WTC11 (cell line): ENCODE measurements around the gene OVOL2. TPM values are rescaled to one million over a fixed set of nuclear protein-coding genes. Genes with fewer than 3 reads are reported as not detected.

Source experiments
- ATAC-seq: fragments of 200-7000 bp; cut with Tn5 transposase; 2 replicates; pipeline ENCODE4 v1.10.0; 2021; ENCODE audit warnings: mild to moderate bottlenecking, moderate library complexity
- CTCF ChIA-PET: fragments of 300-600 bp; sonication (Branson Sonifier 250); formaldehyde crosslinking; loops from one replicate; lab custom pipeline; 2021; ENCODE audit warnings: antibody characterized with exemption; lab: Charles Lee
- POLR2A ChIA-PET: fragments of 350-600 bp; sonication (Branson Sonifier 250); formaldehyde crosslinking; loops from one replicate; lab custom pipeline; 2021; ENCODE audit warnings: antibody characterized with exemption; lab: Charles Lee
- DNase-seq: peaks from one replicate; pipeline ENCODE4 v3.0.0; 2021; ENCODE audit warnings: low spot score
- H3K27ac Mint-ChIP-seq: 2 replicates; pipeline ENCODE4 v1.8.0; 2021; ENCODE audit warnings: mixed read lengths
- H3K27me3 Mint-ChIP-seq: 2 replicates; pipeline ENCODE4 v1.8.0; 2021; ENCODE audit warnings: low read depth, mild to moderate bottlenecking, moderate library complexity, mixed read lengths
- H3K36me3 Mint-ChIP-seq: 2 replicates; pipeline ENCODE4 v1.8.0; 2021; ENCODE audit warnings: mixed read lengths
- H3K4me1 Mint-ChIP-seq: 2 replicates; pipeline ENCODE4 v1.8.0; 2022; ENCODE audit warnings: mixed read lengths
- H3K4me3 Mint-ChIP-seq: 2 replicates; pipeline ENCODE4 v1.8.0; 2021; ENCODE audit warnings: mild to moderate bottlenecking, moderate library complexity, mixed read lengths
- H3K9me3 Mint-ChIP-seq: 2 replicates; pipeline ENCODE4 v1.8.0; 2021; ENCODE audit warnings: mixed read lengths
- ATF2 ChIP-seq: sonication (generic); formaldehyde crosslinking; IDR thresholded peaks from 2 replicates; pipeline ENCODE4 v1.8.1; 2022; ENCODE audit warnings: low read depth, missing genetic modification reagents, borderline replicate concordance
- CTCF ChIP-seq: fragments of 200-600 bp; IDR thresholded peaks from 2 replicates; pipeline ENCODE4 v1.8.0; 2022; ENCODE audit warnings: antibody characterized with exemption
- ELF4 ChIP-seq: sonication (generic); formaldehyde crosslinking; IDR thresholded peaks from 2 replicates; pipeline ENCODE4 v1.8.1; 2022; ENCODE audit warnings: low read depth, mild to moderate bottlenecking, moderate library complexity, missing genetic modification reagents
- EMX1 ChIP-seq: fragments of 250-450 bp; sonication (Bioruptor Pico); IDR thresholded peaks from 2 replicates; pipeline ENCODE4 v1.8.0; 2021; ENCODE audit warnings: mild to moderate bottlenecking
- ESRRA ChIP-seq: sonication (generic); formaldehyde crosslinking; IDR thresholded peaks from 2 replicates; pipeline ENCODE4 v1.8.1; 2022; ENCODE audit warnings: mild to moderate bottlenecking, missing genetic modification reagents, borderline replicate concordance
- GRHL2 ChIP-seq: fragments of 250-450 bp; sonication (Bioruptor Pico); IDR thresholded peaks from 2 replicates; pipeline ENCODE4 v1.8.0; 2022; ENCODE audit warnings: mild to moderate bottlenecking, moderate library complexity; ENCODE audit not compliant: insufficient replicate concordance, severe bottlenecking
- HMGXB4 ChIP-seq: sonication (generic); formaldehyde crosslinking; IDR thresholded peaks from 2 replicates; pipeline ENCODE4 v1.8.1; 2023; ENCODE audit warnings: mild to moderate bottlenecking, moderate library complexity, missing genetic modification reagents
- NFYB ChIP-seq: sonication (generic); formaldehyde crosslinking; conservative IDR thresholded peaks from 2 replicates; pipeline ENCODE4 v1.8.0; 2022; ENCODE audit warnings: low read depth, missing genetic modification reagents
- NR1H2 ChIP-seq: sonication (generic); formaldehyde crosslinking; IDR thresholded peaks from 2 replicates; pipeline ENCODE4 v1.9.0; 2021; ENCODE audit warnings: mild to moderate bottlenecking, moderate library complexity, missing genetic modification reagents
- NR3C1 ChIP-seq: sonication (generic); formaldehyde crosslinking; conservative IDR thresholded peaks from 2 replicates; pipeline ENCODE4 v1.8.1; 2023; ENCODE audit warnings: low read depth, mild to moderate bottlenecking, missing genetic modification reagents
- PREB ChIP-seq: sonication (generic); formaldehyde crosslinking; IDR thresholded peaks from 2 replicates; pipeline ENCODE4 v1.8.1; 2022; ENCODE audit warnings: mild to moderate bottlenecking, missing genetic modification reagents, moderate library complexity, borderline replicate concordance
- SOX15 ChIP-seq: fragments of 250-450 bp; sonication (Bioruptor Pico); IDR thresholded peaks from 2 replicates; pipeline ENCODE4 v1.9.0; 2021; ENCODE audit warnings: mild to moderate bottlenecking
- TCF7 ChIP-seq: sonication (generic); formaldehyde crosslinking; IDR thresholded peaks from 2 replicates; pipeline ENCODE4 v1.8.0; 2022; ENCODE audit warnings: mild to moderate bottlenecking, low read depth, missing genetic modification reagents, moderate library complexity
- TP53 ChIP-seq: sonication (generic); formaldehyde crosslinking; IDR thresholded peaks from 2 replicates; pipeline ENCODE4 v1.8.1; 2023; ENCODE audit warnings: mild to moderate bottlenecking, missing genetic modification reagents
- ZBTB21 ChIP-seq: sonication (generic); formaldehyde crosslinking; IDR thresholded peaks from 2 replicates; pipeline ENCODE4 v1.8.1; 2023; ENCODE audit warnings: mild to moderate bottlenecking, missing genetic modification reagents, borderline replicate concordance
- ZBTB43 ChIP-seq: sonication (generic); formaldehyde crosslinking; IDR thresholded peaks from 2 replicates; pipeline ENCODE4 v1.8.1; 2023; ENCODE audit warnings: mild to moderate bottlenecking, missing genetic modification reagents
- ZNF232 ChIP-seq: sonication (generic); formaldehyde crosslinking; IDR thresholded peaks from 2 replicates; pipeline ENCODE4 v1.8.0; 2022; ENCODE audit warnings: mild to moderate bottlenecking, missing genetic modification reagents
- ZNF317 ChIP-seq: sonication (generic); formaldehyde crosslinking; IDR thresholded peaks from 2 replicates; pipeline ENCODE4 v1.8.1; 2023; ENCODE audit warnings: low read depth, mild to moderate bottlenecking, moderate library complexity, missing genetic modification reagents, borderline replicate concordance
- ZNF671 ChIP-seq: fragments of 250-450 bp; sonication (Bioruptor Pico); IDR thresholded peaks from 2 replicates; pipeline ENCODE4 v1.8.0; 2021; ENCODE audit warnings: mild to moderate bottlenecking
- total RNA-seq: library from RNA; stranded (reverse); gene quantifications from 3 replicates; pipeline ENCODE4 v1.2.3, GENCODE V29; 2021

OVOL2 gene
- total RNA-seq, 1 experiment from 2014 or later, result 9.8 TPM

- H3K36me3 Mint-ChIP-seq, result peaks cover 12% of the 10 kb centered on the region
- ChIA-PET POLR2A (no interaction called here), CTCF (interaction anchor here (0.6 kb wide), 2 partner anchors 25 to 58 kb away, joined by 3 to 4 read pairs; no protein-coding TSS in a partner anchor)
- no peaks in the 10 kb centered on the region for H3K9me3 Mint-ChIP-seq
- no peaks in the 10 kb centered on the region for H3K27me3 Mint-ChIP-seq
- DNase-seq (no peak), ATAC-seq (peak; percentile 25; the same call in 1 of the 2 replicates)
- H3K27ac Mint-ChIP-seq, result no peak overlapping the region
- TF ChIP-seq ZNF317 (no peak), NR3C1 (CRISPR knock-in tag) (no peak), EMX1 (CRISPR knock-in tag) (no peak), NR1H2 (CRISPR knock-in tag) (no peak), TCF7 (CRISPR knock-in tag) (no peak), ZBTB21 (CRISPR knock-in tag) (no peak), TP53 (no peak), PREB (CRISPR knock-in tag) (no peak), ESRRA (CRISPR knock-in tag) (no peak), ZBTB43 (CRISPR knock-in tag) (no peak)
- H3K4me1 Mint-ChIP-seq, result no peaks in the 10 kb centered on the region
- H3K4me3 Mint-ChIP-seq, result no peak overlapping the region
Measured at GRCh38 chr20:18020931-18021330, 36.8 kb downstream of the OVOL2 start.

- ChIA-PET CTCF (interaction anchor here (0.7 to 0.9 kb wide), 2 partner anchors 336 to 911 kb away, joined by 4 read pairs; no protein-coding TSS in a partner anchor), POLR2A (no interaction called here)
- peak; percentile 37 for DNase-seq
- ATAC-seq, result peak; percentile 99
- Mint-ChIP-seq H3K36me3 (peaks cover 12% of the 10 kb centered on the region), H3K4me1 (no peaks in the 10 kb centered on the region), H3K9me3 (no peaks in the 10 kb centered on the region), H3K4me3 (no peak overlapping the region), H3K27ac (no peak overlapping the region), H3K27me3 (no peaks in the 10 kb centered on the region)
- TF ChIP-seq CTCF (peak; percentile 50), GRHL2 (no peak)
Measured at GRCh38 chr20:18019068-18019467, 38.6 kb downstream of the OVOL2 start.

GRCh38 chr20:18018100-18018499 is 39.6 kb downstream of the OVOL2 start:
- CTCF ChIA-PET, result interaction anchor here (1.1 kb wide), 1 partner anchor 47 kb away, joined by 3 read pairs; no protein-coding TSS in a partner anchor
- Mint-ChIP-seq H3K27me3 (no peaks in the 10 kb centered on the region; the same call in 1 of the 2 replicates), H3K36me3 (peaks cover 12% of the 10 kb centered on the region), H3K27ac (no peak overlapping the region), H3K4me1 (no peaks in the 10 kb centered on the region), H3K4me3 (no peak overlapping the region), H3K9me3 (no peaks in the 10 kb centered on the region)
- ATAC-seq, result no peak
- POLR2A ChIA-PET, result no interaction called here
- DNase-seq, result no peak
- TF ChIP-seq SOX15 (no peak), ZNF671 (CRISPR knock-in tag) (no peak), NFYB (no peak), ELF4 (CRISPR knock-in tag) (no peak), CTCF (no peak), ZNF232 (no peak), ATF2 (CRISPR knock-in tag) (no peak), HMGXB4 (CRISPR knock-in tag) (no peak)
